ENCODE data around the gene BNIP3. TPM values are rescaled to one million over a fixed set of nuclear protein-coding genes. Genes with fewer than 3 reads are reported as not detected.

The BNIP3 gene
- total RNA-seq, 1 donor from 2014 or later, result 38.9 TPM

GRCh38 chr10:132002004-132002403 is 20.3 kb upstream of the BNIP3 start:
- Histone ChIP-seq H3K36me3 (no peaks in the 10 kb centered on the region), H3K27me3 (ENCODE audit: low read depth) (no peaks in the 10 kb centered on the region), H3K4me3 (no peak overlapping the region), H3K4me1 (peaks cover 23% of the 10 kb centered on the region), H3K9me3 (no peaks in the 10 kb centered on the region), H3K27ac (no peak overlapping the region)
- DNase-seq (no peak), ATAC-seq (no peak)
- no peak for TF ChIP-seq CTCF (IDR thresholded peaks at IDR 0.05)
- intact Hi-C loops (cut with DNase I), result no loop called here

GRCh38 chr10:132001238-132001972 is 19.7 kb upstream of the BNIP3 start:
- no peak overlapping the region for H3K4me3 ChIP-seq
- peak; percentile 13 to 25 for ATAC-seq
- intact Hi-C loops (cut with DNase I), result no loop called here
- peak; percentile 72 for DNase-seq
- H3K4me1 ChIP-seq, result peaks cover 29% of the 10 kb centered on the region
- H3K27me3 ChIP-seq (ENCODE audit: low read depth), result no peaks in the 10 kb centered on the region
- H3K9me3 ChIP-seq, result no peaks in the 10 kb centered on the region
- no peak overlapping the region for H3K27ac ChIP-seq
- H3K36me3 ChIP-seq, result no peaks in the 10 kb centered on the region
- no peak for TF ChIP-seq CTCF (IDR thresholded peaks at IDR 0.05)

- intact Hi-C loops (cut with DNase I), result no loop called here
- Histone ChIP-seq H3K27ac (peak overlapping the region; percentile 84), H3K36me3 (no peaks in the 10 kb centered on the region)
Measured at GRCh38 chr10:131998845-131999681, 17.3 kb upstream of the BNIP3 start.

GRCh38 chr10:131998050-131998844 is 16.5 kb upstream of the BNIP3 start:
- no peak for DNase-seq
- Histone ChIP-seq H3K4me3 (no peak overlapping the region), H3K4me1 (peaks cover 34% of the 10 kb centered on the region), H3K9me3 (no peaks in the 10 kb centered on the region), H3K27me3 (ENCODE audit: low read depth) (no peaks in the 10 kb centered on the region), H3K27ac (peak overlapping the region; percentile 84), H3K36me3 (no peaks in the 10 kb centered on the region)
- intact Hi-C loops (cut with DNase I), result no loop called here
- TF ChIP-seq CTCF (IDR thresholded peaks at IDR 0.05), result no peak
- ATAC-seq, result no peak

More at GRCh38 chr10:131998845-131999681, 17.3 kb upstream of the BNIP3 start:
- DNase-seq (no peak), ATAC-seq (no peak)
- no peak overlapping the region for H3K4me3 ChIP-seq
- TF ChIP-seq CTCF (IDR thresholded peaks at IDR 0.05), result no peak
- no peaks in the 10 kb centered on the region for H3K9me3 ChIP-seq
- H3K4me1 ChIP-seq, result peaks cover 34% of the 10 kb centered on the region
- H3K27me3 ChIP-seq (ENCODE audit: low read depth), result no peaks in the 10 kb centered on the region

- DNase-seq (peak; percentile 90), ATAC-seq (peak; percentile 93 to 94)
- TF ChIP-seq CTCF (IDR thresholded peaks at IDR 0.05), result no peak
- intact Hi-C loops (cut with DNase I), result no loop called here
- Histone ChIP-seq H3K4me3 (no peak overlapping the region), H3K9me3 (no peaks in the 10 kb centered on the region), H3K4me1 (peaks cover 34% of the 10 kb centered on the region), H3K27me3 (ENCODE audit: low read depth) (no peaks in the 10 kb centered on the region), H3K36me3 (no peaks in the 10 kb centered on the region), H3K27ac (peak overlapping the region; percentile 84)
Measured at GRCh38 chr10:131997366-131998049, 15.8 kb upstream of the BNIP3 start.
